ENCODE measurements around the gene C6orf47. TPM values are rescaled to one million over a fixed set of nuclear protein-coding genes. Genes with fewer than 3 reads are reported as not detected.

C6orf47 gene
- total and polyA plus RNA-seq, 2 of the 13 experiments (the other 11 are each of a cell fraction or from before 2014, with no cell fraction given): 1.7 to 18.1 TPM

GRCh38 chr6:31620586-31621319 is 39.8 kb downstream of the C6orf47 start, which contains the start of gene PRRC2A (continued):
- TF ChIP-seq, protein P1, sequence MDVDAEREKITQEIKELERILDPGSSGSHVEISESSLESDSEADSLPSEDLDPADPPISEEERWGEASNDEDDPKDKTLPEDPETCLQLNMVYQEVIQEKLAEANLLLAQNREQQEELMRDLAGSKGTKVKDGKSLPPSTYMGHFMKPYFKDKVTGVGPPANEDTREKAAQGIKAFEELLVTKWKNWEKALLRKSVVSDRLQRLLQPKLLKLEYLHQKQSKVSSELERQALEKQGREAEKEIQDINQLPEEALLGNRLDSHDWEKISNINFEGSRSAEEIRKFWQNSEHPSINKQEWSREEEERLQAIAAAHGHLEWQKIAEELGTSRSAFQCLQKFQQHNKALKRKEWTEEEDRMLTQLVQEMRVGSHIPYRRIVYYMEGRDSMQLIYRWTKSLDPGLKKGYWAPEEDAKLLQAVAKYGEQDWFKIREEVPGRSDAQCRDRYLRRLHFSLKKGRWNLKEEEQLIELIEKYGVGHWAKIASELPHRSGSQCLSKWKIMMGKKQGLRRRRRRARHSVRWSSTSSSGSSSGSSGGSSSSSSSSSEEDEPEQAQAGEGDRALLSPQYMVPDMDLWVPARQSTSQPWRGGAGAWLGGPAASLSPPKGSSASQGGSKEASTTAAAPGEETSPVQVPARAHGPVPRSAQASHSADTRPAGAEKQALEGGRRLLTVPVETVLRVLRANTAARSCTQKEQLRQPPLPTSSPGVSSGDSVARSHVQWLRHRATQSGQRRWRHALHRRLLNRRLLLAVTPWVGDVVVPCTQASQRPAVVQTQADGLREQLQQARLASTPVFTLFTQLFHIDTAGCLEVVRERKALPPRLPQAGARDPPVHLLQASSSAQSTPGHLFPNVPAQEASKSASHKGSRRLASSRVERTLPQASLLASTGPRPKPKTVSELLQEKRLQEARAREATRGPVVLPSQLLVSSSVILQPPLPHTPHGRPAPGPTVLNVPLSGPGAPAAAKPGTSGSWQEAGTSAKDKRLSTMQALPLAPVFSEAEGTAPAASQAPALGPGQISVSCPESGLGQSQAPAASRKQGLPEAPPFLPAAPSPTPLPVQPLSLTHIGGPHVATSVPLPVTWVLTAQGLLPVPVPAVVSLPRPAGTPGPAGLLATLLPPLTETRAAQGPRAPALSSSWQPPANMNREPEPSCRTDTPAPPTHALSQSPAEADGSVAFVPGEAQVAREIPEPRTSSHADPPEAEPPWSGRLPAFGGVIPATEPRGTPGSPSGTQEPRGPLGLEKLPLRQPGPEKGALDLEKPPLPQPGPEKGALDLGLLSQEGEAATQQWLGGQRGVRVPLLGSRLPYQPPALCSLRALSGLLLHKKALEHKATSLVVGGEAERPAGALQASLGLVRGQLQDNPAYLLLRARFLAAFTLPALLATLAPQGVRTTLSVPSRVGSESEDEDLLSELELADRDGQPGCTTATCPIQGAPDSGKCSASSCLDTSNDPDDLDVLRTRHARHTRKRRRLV (CRISPR knock-in tag; IDR thresholded peaks at IDR 0.05): peak; percentile 21
- no peak for TF ChIP-seq TCF7 (IDR thresholded peaks at IDR 0.05; ENCODE audit: low read depth)
- TF ChIP-seq ZNF263 (CRISPR knock-in tag; IDR thresholded peaks at IDR 0.05): peak; percentile 32; the same call in 1 of the 2 replicates
- TF ChIP-seq ZNF615 (CRISPR knock-in tag; IDR thresholded peaks at IDR 0.05; ENCODE audit: borderline replicate concordance): peak; percentile 27; the same call in 1 of the 2 replicates
- TF ChIP-seq, protein P2, sequence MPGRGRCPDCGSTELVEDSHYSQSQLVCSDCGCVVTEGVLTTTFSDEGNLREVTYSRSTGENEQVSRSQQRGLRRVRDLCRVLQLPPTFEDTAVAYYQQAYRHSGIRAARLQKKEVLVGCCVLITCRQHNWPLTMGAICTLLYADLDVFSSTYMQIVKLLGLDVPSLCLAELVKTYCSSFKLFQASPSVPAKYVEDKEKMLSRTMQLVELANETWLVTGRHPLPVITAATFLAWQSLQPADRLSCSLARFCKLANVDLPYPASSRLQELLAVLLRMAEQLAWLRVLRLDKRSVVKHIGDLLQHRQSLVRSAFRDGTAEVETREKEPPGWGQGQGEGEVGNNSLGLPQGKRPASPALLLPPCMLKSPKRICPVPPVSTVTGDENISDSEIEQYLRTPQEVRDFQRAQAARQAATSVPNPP (CRISPR knock-in tag; IDR thresholded peaks at IDR 0.05): peak; percentile 2; the same call in 1 of the 2 replicates
- TF ChIP-seq TFDP2 (CRISPR knock-in tag; IDR thresholded peaks at IDR 0.05): no peak; the same call in 1 of the 2 replicates
- no peak; the same call in 1 of the 2 replicates for TF ChIP-seq ZNF619 (CRISPR knock-in tag; IDR thresholded peaks at IDR 0.05)
- TF ChIP-seq ZNF572 (CRISPR knock-in tag; IDR thresholded peaks at IDR 0.05): 0 out of 2 replicates have a peak, but pooled peaks have one; percentile 78
- TF ChIP-seq BORCS8-MEF2B (CRISPR knock-in tag; IDR thresholded peaks at IDR 0.05): 0 out of 2 replicates have a peak, but pooled peaks have one; percentile 53
- no peak for TF ChIP-seq ZFP62 (CRISPR knock-in tag; IDR thresholded peaks at IDR 0.05)
- TF ChIP-seq ZNF225 (CRISPR knock-in tag; IDR thresholded peaks at IDR 0.05): no peak
- no peak for TF ChIP-seq RAD51 (IDR thresholded peaks at IDR 0.05; ENCODE audit: borderline replicate concordance)
- no peak for TF ChIP-seq PRPF4 (IDR thresholded peaks at IDR 0.05; ENCODE audit: low read depth, low read length, poor library complexity, severe bottlenecking)
- TF ChIP-seq ZNF326 (CRISPR knock-in tag; IDR thresholded peaks at IDR 0.05; ENCODE audit: borderline replicate concordance): no peak
- TF ChIP-seq ZMYM3 (CRISPR knock-in tag; IDR thresholded peaks at IDR 0.05): no peak
- TF ChIP-seq, protein P3, sequence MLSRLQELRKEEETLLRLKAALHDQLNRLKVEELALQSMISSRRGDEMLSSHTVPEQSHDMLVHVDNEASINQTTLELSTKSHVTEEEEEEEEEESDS (CRISPR knock-in tag; IDR thresholded peaks at IDR 0.05; ENCODE audit: borderline replicate concordance): peak; percentile 7; the same call in 1 of the 2 replicates
- TF ChIP-seq ZNF569 (CRISPR knock-in tag; IDR thresholded peaks at IDR 0.05; ENCODE audit: borderline replicate concordance): no peak
- TF ChIP-seq CCDC6 (CRISPR knock-in tag; IDR thresholded peaks at IDR 0.05): no peak; the same call in 1 of the 2 replicates
- no peak for TF ChIP-seq PHB2 (IDR thresholded peaks at IDR 0.05; ENCODE audit: partially characterized antibody)
- no peak for TF ChIP-seq ELF1 (CRISPR knock-in tag; IDR thresholded peaks at IDR 0.05)
- no peak for TF ChIP-seq CHD4 (IDR thresholded peaks at IDR 0.05; ENCODE audit: borderline replicate concordance, low read length)
- TF ChIP-seq, protein P4, sequence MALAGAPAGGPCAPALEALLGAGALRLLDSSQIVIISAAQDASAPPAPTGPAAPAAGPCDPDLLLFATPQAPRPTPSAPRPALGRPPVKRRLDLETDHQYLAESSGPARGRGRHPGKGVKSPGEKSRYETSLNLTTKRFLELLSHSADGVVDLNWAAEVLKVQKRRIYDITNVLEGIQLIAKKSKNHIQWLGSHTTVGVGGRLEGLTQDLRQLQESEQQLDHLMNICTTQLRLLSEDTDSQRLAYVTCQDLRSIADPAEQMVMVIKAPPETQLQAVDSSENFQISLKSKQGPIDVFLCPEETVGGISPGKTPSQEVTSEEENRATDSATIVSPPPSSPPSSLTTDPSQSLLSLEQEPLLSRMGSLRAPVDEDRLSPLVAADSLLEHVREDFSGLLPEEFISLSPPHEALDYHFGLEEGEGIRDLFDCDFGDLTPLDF (CRISPR knock-in tag; IDR thresholded peaks at IDR 0.05): peak; percentile 35

Data from HepG2 (cell line).